Thyroid gland (tissue), 4 donors: Measurements from ENCODE around the gene LSM14A.

Source experiments
- POLR2A ChIP-seq, 2 donors: fragments of 450-650 bp; IDR thresholded peaks; one replicate each; pipeline ENCODE4 v1.6.1; 2017; ENCODE audit warnings: antibody characterized with exemption in 2 of 2, mild to moderate bottlenecking in 2 of 2, moderate library complexity in 1 of 2
- TF ChIP-seq, protein P1 (sequence below), 6 experiments: fragments of 200-600 bp in 3 of 6; fragments of 450-650 bp in 3 of 6; sonication (generic) in 3 of 6; IDR thresholded peaks; one replicate each; pipeline ENCODE4 v1.5.1; 2016 to 2019; ENCODE audit warnings: antibody characterized with exemption in 6 of 6, mild to moderate bottlenecking in 2 of 6, inconsistent platforms in 1 of 6, moderate library complexity in 1 of 6

- TF ChIP-seq, protein P1, sequence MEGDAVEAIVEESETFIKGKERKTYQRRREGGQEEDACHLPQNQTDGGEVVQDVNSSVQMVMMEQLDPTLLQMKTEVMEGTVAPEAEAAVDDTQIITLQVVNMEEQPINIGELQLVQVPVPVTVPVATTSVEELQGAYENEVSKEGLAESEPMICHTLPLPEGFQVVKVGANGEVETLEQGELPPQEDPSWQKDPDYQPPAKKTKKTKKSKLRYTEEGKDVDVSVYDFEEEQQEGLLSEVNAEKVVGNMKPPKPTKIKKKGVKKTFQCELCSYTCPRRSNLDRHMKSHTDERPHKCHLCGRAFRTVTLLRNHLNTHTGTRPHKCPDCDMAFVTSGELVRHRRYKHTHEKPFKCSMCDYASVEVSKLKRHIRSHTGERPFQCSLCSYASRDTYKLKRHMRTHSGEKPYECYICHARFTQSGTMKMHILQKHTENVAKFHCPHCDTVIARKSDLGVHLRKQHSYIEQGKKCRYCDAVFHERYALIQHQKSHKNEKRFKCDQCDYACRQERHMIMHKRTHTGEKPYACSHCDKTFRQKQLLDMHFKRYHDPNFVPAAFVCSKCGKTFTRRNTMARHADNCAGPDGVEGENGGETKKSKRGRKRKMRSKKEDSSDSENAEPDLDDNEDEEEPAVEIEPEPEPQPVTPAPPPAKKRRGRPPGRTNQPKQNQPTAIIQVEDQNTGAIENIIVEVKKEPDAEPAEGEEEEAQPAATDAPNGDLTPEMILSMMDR (IDR thresholded peaks at IDR 0.05) = no peak
- TF ChIP-seq POLR2A (IDR thresholded peaks at IDR 0.05) = no peak
Observed at GRCh38 chr19:34276614-34277013, 104.3 kb downstream of the LSM14A start.
